GM19463 (cell line): ENCODE data around the gene INS.
"Not testable (repeated sequence)": the region's sequence is repeated elsewhere in the genome, so short reads cannot be mapped to it uniquely, and the experiment has no call there.

Source experiments
- ATAC-seq: cut with Tn5 transposase; IDR thresholded peaks from one replicate; pipeline ENCODE4 v1.9.1; 2021; ENCODE audit warnings: mild to moderate bottlenecking, moderate library complexity; ENCODE audit not compliant: unreplicated experiment

The INS gene

GRCh38 chr11:2182692-2183474 lies 21.9 kb upstream of the INS start:
- no peak for ATAC-seq

- no peak for ATAC-seq
Measured at GRCh38 chr11:2182075-2182474, 21.1 kb upstream of the INS start.

- no peak for ATAC-seq
Measured at GRCh38 chr11:2180789-2181370, 19.9 kb upstream of the INS start.

GRCh38 chr11:2180347-2180746 lies 19.3 kb upstream of the INS start:
- ATAC-seq: no peak

- ATAC-seq: no peak
Measured at GRCh38 chr11:2179516-2179915, 18.5 kb upstream of the INS start.

- ATAC-seq: no peak
Measured at GRCh38 chr11:2178906-2179494, 18.0 kb upstream of the INS start.

- not testable (repeated sequence) for ATAC-seq
Measured at GRCh38 chr11:2178055-2178773, 17.2 kb upstream of the INS start.

- ATAC-seq: no peak
Measured at GRCh38 chr11:2177076-2177475, 16.1 kb upstream of the INS start.

GRCh38 chr11:2176389-2176900 lies 15.4 kb upstream of the INS start:
- no peak for ATAC-seq

GRCh38 chr11:2175659-2176058 lies 14.7 kb upstream of the INS start:
- ATAC-seq: no peak

- ATAC-seq: no peak
Measured at GRCh38 chr11:2174361-2174760, 13.4 kb upstream of the INS start.

- no peak for ATAC-seq
Measured at GRCh38 chr11:2173761-2174160, 12.8 kb upstream of the INS start.

GRCh38 chr11:2173150-2173693 lies 12.2 kb upstream of the INS start:
- no peak for ATAC-seq

- no peak for ATAC-seq
Measured at GRCh38 chr11:2172676-2173075, 11.7 kb upstream of the INS start.

GRCh38 chr11:2171591-2172003 lies 10.6 kb upstream of the INS start, which contains the start of gene TH:
Gene TH (minus strand): TSS chr11:2171815. CDS start chr11:2171786, 29 bp downstream.
- no peak for ATAC-seq

- no peak for ATAC-seq
Measured at GRCh38 chr11:2169626-2170570, 8.9 kb upstream of the INS start.

- no peak for ATAC-seq
Measured at GRCh38 chr11:2169005-2169378, 8.0 kb upstream of the INS start.

GRCh38 chr11:2168286-2169004 lies 7.4 kb upstream of the INS start:
- no peak for ATAC-seq
